Muscle of leg (tissue), 16 donors: Measurements from ENCODE around the gene NLGN2. TPM values are rescaled to one million over a fixed set of nuclear protein-coding genes. Genes with fewer than 3 reads are reported as not detected.
"Not testable (repeated sequence)": the region's sequence is repeated elsewhere in the genome, so short reads cannot be mapped to it uniquely, and the experiment has no call there.

Experiments
- DNase-seq: peaks from one replicate; pipeline ENCODE4 v3.0.0; 2013
- H3K27ac ChIP-seq: one replicate; pipeline ENCODE4 v1.5.1; 2013; ENCODE audit warnings: mild to moderate bottlenecking, low read length, control low read depth
- H3K27me3 ChIP-seq: one replicate; pipeline ENCODE4 v1.6.1; 2013; ENCODE audit warnings: low read length; ENCODE audit not compliant: control insufficient read depth, insufficient read depth
- H3K36me3 ChIP-seq: one replicate; pipeline ENCODE4 v1.6.1; 2013; ENCODE audit warnings: low read length; ENCODE audit not compliant: control insufficient read depth, insufficient read depth
- H3K4me1 ChIP-seq: one replicate; pipeline ENCODE4 v1.6.1; 2013; ENCODE audit warnings: low read length; ENCODE audit not compliant: control insufficient read depth, insufficient read depth
- H3K4me3 ChIP-seq: one replicate; pipeline ENCODE4 v1.5.1; 2013; ENCODE audit warnings: low read length, control low read depth
- H3K9me3 ChIP-seq: replicated peaks from 2 replicates; pipeline ENCODE4 v1.6.1; 2013; ENCODE audit warnings: low read depth, low read length; ENCODE audit not compliant: control insufficient read depth
- WGBS: methylation state at CpG from one replicate; pipeline ENCODE4 v1.1.5; 2013; ENCODE audit warnings: missing lambda C conversion rate; ENCODE audit not compliant: insufficient coverage; 5-methylcytosine and 5-hydroxymethylcytosine counted together
- long read RNA-seq, 11 donors: transcript quantifications; one replicate each; lab custom pipeline, GENCODE V29; 2026
- polyA plus RNA-seq, 8 donors: library from polyadenylated mRNA; unstranded; fragments of 120-200 nt; gene quantifications; one replicate each; pipeline versions ENCODE4 v1.2.1 to v1.2.3, GENCODE V29; 2013; ENCODE audit warnings: inconsistent platforms in 1 of 8, low replicate concordance in 1 of 8; ENCODE audit not compliant: insufficient read length in 8 of 8, insufficient read depth in 1 of 8
- total RNA-seq: library from RNA; stranded (reverse); fragments of 120-200 nt; gene quantifications from one replicate; pipeline ENCODE4 v1.2.4, GENCODE V29; 2013

The NLGN2 gene
- total RNA-seq (7.7 TPM), polyA plus RNA-seq (10 to 100 TPM; 20.6 to 36.2 (median 27.0) TPM)
- long read RNA-seq, donor 1, full-length matches to known transcripts, result 1 of 1 reads
- long read RNA-seq, donor 1, partial matches to known transcripts, result 0 of 1 reads
- long read RNA-seq, donor 1, other reads (novel, unspliced or antisense), result 0 of 1 reads
- long read RNA-seq, donor 2, result 0 reads
- long read RNA-seq, donor 3, full-length matches to known transcripts, result 1 of 1 reads
- long read RNA-seq, donor 3, partial matches to known transcripts, result 0 of 1 reads
- long read RNA-seq, donor 3, other reads (novel, unspliced or antisense), result 0 of 1 reads
- long read RNA-seq, donor 4, full-length matches to known transcripts, result 4 of 4 reads
- long read RNA-seq, donor 4, partial matches to known transcripts, result 0 of 4 reads
- long read RNA-seq, donor 4, other reads (novel, unspliced or antisense), result 0 of 4 reads
- long read RNA-seq, donor 5, full-length matches to known transcripts, result 4 of 4 reads
- long read RNA-seq, donor 5, partial matches to known transcripts, result 0 of 4 reads
- long read RNA-seq, donor 5, other reads (novel, unspliced or antisense), result 0 of 4 reads
- long read RNA-seq, donor 6, full-length matches to known transcripts, result 6 of 28 reads
- long read RNA-seq, donor 6, partial matches to known transcripts, result 22 of 28 reads
- long read RNA-seq, donor 6, other reads (novel, unspliced or antisense), result 0 of 28 reads
- long read RNA-seq, donor 7, full-length matches to known transcripts, result 3 of 3 reads
- long read RNA-seq, donor 7, partial matches to known transcripts, result 0 of 3 reads
- long read RNA-seq, donor 7, other reads (novel, unspliced or antisense), result 0 of 3 reads
- long read RNA-seq, donor 8, result 0 reads
- long read RNA-seq, donor 9, result 0 reads
- long read RNA-seq, donor 10, full-length matches to known transcripts, result 2 of 2 reads
- long read RNA-seq, donor 10, partial matches to known transcripts, result 0 of 2 reads
- long read RNA-seq, donor 10, other reads (novel, unspliced or antisense), result 0 of 2 reads
- long read RNA-seq, donor 11, full-length matches to known transcripts, result 1 of 1 reads
- long read RNA-seq, donor 11, partial matches to known transcripts, result 0 of 1 reads
- long read RNA-seq, donor 11, other reads (novel, unspliced or antisense), result 0 of 1 reads

DNA sequence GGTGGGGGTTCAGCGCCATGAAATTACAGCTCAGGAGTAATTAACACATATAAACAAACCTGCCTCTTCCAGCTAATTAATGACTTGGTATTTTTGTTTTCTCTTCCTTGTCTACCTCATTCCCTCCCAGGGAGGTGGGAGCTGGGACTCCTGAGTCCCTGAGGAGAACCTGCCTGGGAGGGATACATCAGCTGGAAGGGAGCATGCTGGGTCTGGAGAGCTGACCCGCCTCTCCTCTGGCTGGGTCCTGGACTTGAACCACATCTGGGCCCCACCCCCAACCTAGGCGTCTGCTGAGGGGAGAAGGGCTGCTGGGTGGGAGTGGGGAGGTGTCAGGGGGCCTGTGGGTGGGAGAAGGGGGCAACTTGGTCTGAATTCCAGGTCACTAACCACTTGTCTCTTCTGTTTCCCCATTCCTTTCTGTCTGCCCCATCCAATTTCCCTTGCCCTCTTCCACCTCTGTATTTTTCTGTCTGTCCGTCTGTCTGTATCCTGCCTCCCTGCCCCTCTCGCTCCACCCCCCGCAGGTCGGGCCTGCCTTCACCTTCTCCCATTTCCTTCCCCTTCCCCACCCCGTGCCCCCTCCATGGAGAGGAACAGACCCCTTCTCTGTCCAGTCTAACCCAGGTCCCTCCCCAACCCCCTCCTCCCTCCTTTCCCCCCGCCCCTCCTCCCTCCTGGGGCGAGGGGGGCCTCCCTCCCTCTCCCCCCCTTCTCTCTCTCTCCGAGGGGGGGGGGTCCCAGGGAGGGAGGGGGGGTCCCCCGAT is at the start of gene NLGN2:
Gene NLGN2 (plus strand): TSS at position 361 of the 767 bp plus-strand sequence. CDS start 411 bp downstream, outside the sequence.
- Histone ChIP-seq H3K36me3 (peaks cover 18% of the 10 kb centered on the region), H3K4me1 (peaks cover 25% of the 10 kb centered on the region), H3K27ac (no peak within 1 kb of the TSS), H3K9me3 (no peaks in the 10 kb centered on the region), H3K4me3 (no peak within 1 kb of the TSS), H3K27me3 (peaks cover 8% of the 10 kb centered on the region)
- DNase-seq, result no peak
- WGBS, result 48% methylated on average over 3 of the region's 12 CpGs

DNA sequence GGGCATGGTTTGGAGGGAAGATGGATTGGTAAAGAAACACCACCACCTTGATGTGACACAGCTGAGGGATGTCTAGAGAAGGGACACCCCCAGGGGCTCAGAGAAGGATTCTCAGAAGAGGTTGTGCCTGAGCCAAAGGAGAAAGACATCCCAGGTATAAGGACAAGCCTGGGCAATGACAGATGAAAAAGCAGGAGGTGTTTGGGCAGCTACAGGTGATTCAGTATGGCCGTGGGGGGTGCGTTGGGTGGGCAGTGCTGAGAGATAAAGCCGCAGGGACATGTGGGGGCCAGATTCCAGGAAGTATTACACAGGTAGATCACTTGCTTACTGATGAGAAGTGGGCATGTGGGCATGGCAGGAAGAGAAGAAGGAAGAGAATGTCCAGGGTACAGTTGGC is 45.7 kb upstream of the NLGN2 start:
- no peaks in the 10 kb centered on the region for H3K4me1 ChIP-seq
- no peaks in the 10 kb centered on the region for H3K9me3 ChIP-seq
- no peak overlapping the region for H3K4me3 ChIP-seq
- DNase-seq, result no peak
- peaks cover 4% of the 10 kb centered on the region for H3K27me3 ChIP-seq
- no peaks in the 10 kb centered on the region for H3K36me3 ChIP-seq
- no peak overlapping the region for H3K27ac ChIP-seq
- WGBS, result 81% methylated on average over 3 of the region's 3 CpGs

GRCh38 chr17:7363311-7363710 is 44.3 kb upstream of the NLGN2 start:
- H3K4me1 ChIP-seq, result no peaks in the 10 kb centered on the region
- no peaks in the 10 kb centered on the region for H3K9me3 ChIP-seq
- no peak for DNase-seq
- H3K27ac ChIP-seq, result no peak overlapping the region
- 92% methylated on average over 6 of the region's 6 CpGs for WGBS
- H3K4me3 ChIP-seq, result no peak overlapping the region
- no peaks in the 10 kb centered on the region for H3K36me3 ChIP-seq
- peaks cover 9% of the 10 kb centered on the region for H3K27me3 ChIP-seq

DNA sequence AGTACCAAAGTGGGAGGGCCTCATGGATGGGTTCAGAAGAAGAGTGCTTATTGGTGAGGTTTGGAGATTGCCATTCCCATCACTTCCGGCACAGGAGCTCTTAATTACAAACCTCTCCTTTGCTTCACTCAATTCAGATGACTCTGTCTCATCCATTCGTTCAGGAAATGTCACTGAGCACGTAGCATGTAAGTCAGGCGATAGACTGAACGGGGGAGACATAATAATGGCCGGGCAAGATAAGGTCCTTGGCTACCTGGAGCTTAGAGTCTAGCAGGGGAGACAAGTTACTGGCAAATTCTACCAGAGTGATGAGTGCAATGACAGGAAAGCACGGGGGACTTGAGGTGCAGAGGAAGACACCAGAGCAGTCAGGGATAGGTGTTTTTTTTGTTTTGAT is 41.7 kb upstream of the NLGN2 start:
- not testable (repeated sequence) for H3K36me3 ChIP-seq, H3K9me3 ChIP-seq, H3K4me1 ChIP-seq, H3K4me3 ChIP-seq, H3K27ac ChIP-seq, DNase-seq
- no CpG with 5 or more reads among the region's 7 CpGs for WGBS
- H3K27me3 ChIP-seq, result peaks cover 13% of the 10 kb centered on the region

DNA sequence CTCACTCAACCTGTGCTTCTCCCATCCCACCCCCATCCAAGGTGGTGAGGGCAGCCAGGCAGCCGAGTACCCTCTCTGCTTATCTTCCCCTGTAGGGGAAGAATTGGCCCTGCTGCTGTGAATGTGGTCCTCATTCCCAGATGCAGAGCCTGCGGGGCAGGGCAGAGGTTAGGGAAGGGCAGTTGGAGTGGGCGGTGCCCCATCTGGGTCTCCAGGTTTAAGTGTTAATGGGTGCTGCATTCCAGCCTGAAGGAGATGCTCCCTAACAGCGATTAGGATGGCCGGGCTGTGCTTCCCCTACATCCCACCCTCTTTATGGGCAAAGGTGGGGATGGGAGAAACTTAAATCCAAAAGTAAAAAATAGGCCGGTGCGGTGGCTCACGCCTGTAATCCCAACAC is 40.6 kb upstream of the NLGN2 start:
- Histone ChIP-seq H3K4me1 (no peaks in the 10 kb centered on the region), H3K27ac (no peak overlapping the region), H3K36me3 (no peaks in the 10 kb centered on the region), H3K9me3 (no peaks in the 10 kb centered on the region), H3K27me3 (peaks cover 12% of the 10 kb centered on the region), H3K4me3 (no peak overlapping the region)
- DNase-seq, result no peak
- WGBS, result 100% methylated on average over 1 of the region's 8 CpGs

- no CpG with 5 or more reads among the region's 13 CpGs for WGBS
- Histone ChIP-seq H3K27ac (no peak overlapping the region), H3K27me3 (peaks cover 11% of the 10 kb centered on the region)
Measured at GRCh38 chr17:7367918-7368598, 39.6 kb upstream of the NLGN2 start.

GRCh38 chr17:7368599-7368994 is 39.0 kb upstream of the NLGN2 start:
- WGBS, result 94% methylated on average over 4 of the region's 5 CpGs
- H3K9me3 ChIP-seq, H3K27ac ChIP-seq, H3K4me1 ChIP-seq, DNase-seq, H3K4me3 ChIP-seq, H3K36me3 ChIP-seq: not testable (repeated sequence)
- peaks cover 11% of the 10 kb centered on the region for H3K27me3 ChIP-seq

More at GRCh38 chr17:7367918-7368598, 39.6 kb upstream of the NLGN2 start:
- no peak overlapping the region for H3K4me3 ChIP-seq
- no peaks in the 10 kb centered on the region for H3K36me3 ChIP-seq
- no peaks in the 10 kb centered on the region for H3K4me1 ChIP-seq
- no peaks in the 10 kb centered on the region for H3K9me3 ChIP-seq
- DNase-seq, result no peak

- H3K27me3 ChIP-seq, result peaks cover 11% of the 10 kb centered on the region
- H3K4me1 ChIP-seq, result no peaks in the 10 kb centered on the region
- no peaks in the 10 kb centered on the region for H3K36me3 ChIP-seq
- DNase-seq, result no peak
- H3K27ac ChIP-seq, result no peak overlapping the region
- H3K9me3 ChIP-seq, result no peaks in the 10 kb centered on the region
- no peak overlapping the region for H3K4me3 ChIP-seq
- 90% methylated on average over 2 of the region's 5 CpGs for WGBS
Measured at GRCh38 chr17:7369825-7370224, 37.8 kb upstream of the NLGN2 start.

DNA sequence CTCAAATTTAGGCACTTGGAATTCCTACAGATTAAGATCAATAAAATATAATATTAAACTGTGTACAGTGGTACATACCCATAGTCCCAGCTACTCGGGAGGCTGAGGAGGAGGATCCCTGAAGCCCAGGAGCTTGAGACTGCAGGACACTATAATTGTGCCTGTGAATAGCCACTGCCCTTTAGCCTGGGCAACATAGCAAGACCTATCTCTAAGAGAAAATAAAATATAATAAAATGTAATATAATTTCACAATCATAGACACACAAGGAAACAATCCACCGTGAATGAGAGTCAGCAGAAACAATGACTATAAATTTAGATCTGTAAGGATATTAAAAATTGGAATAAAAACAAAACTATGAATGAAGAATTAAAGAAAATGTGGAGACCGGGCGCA is 36.8 kb upstream of the NLGN2 start:
- Histone ChIP-seq H3K9me3 (no peaks in the 10 kb centered on the region), H3K27me3 (peaks cover 11% of the 10 kb centered on the region), H3K27ac (no peak overlapping the region), H3K4me3 (no peak overlapping the region), H3K36me3 (no peaks in the 10 kb centered on the region), H3K4me1 (no peaks in the 10 kb centered on the region)
- DNase-seq, result no peak
- no CpG with 5 or more reads among the region's 4 CpGs for WGBS
